CD4-positive, alpha-beta T cell treated with Interleukin-6 at 100 ng/mL for 8 hours (primary cell): ENCODE data around the gene CEBPB.

Source experiments
- DNase-seq: peaks from one replicate; pipeline ENCODE4 v3.0.0-alpha.2; 2020; ENCODE audit warnings: mixed read lengths, low spot score

The CEBPB gene

DNA sequence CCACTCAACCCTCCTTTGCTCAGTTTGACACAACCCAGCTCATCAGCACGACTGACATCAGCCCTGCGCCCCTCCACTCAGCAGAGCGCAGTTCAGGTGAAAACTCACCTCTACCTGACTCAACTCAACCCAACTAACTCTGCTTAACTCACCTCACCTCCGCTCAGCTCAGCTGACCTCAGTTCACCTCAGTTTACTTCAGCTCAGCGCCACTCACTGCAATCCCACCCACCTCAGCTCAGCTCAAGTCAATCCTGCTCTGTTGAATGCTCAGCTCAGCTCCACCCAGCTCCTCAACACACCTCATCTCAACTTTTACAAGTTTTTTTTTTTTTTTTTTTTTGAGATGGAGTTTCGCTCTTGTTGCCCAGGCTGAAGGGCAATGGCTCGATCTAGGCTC, 39.6 kb downstream of the CEBPB start:
- no peak for DNase-seq

DNA sequence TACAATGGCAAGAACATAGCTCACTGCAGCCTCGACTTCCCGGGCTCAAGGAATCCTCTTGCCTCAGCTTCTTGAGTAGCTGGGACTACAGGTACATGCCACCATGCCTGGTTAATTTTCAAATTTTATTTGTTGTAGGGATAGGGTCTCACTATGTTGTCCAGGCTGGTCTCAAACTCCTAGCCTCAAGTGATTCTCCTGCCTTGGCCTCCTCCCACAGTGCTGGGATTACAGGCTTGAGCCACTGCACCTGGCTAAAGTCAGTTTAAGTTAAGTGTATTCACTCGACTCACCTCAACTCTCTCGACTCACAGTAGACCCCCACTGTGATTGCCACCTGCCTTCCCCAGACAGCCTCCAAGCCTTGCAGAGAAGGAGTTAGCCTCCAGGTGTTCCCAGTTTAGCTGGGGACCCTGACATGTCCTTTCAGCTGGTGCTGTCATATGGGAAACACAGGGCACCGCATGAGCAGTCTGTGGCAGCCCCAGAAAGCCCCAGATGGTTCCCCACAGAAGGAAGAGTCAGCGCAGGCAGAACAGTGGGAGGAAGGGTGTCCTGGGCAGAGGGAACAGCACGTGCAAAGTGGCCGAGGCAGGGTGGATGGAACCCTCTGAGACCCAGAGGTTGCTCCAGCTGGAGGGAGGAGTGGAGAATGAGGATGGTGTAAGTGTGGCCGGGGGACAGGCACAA, 40.4 kb downstream of the CEBPB start:
- DNase-seq, result no peak

DNA sequence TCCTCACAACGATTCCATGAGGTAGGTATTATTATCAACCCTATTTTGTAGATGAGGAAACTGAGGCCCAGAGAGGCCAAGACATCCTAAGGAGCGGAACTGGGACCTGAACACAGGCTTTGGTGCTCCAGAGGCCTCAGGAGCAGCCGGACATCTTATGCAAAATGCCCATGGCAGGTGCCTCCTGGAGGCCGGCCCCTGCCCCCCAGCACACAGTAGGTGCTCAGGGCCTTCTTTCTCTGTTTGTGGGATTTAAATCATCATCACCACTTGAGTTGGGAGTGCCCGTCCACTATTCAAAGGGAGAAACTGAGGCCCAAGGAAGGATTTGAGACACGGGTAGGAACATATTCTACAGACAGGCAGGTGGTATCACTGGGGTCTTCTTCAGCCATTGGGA, 41.2 kb downstream of the CEBPB start:
- no peak for DNase-seq

- no peak for DNase-seq
These were observed 42.2 kb downstream of the CEBPB start for GRCh38 chr20:50232651-50233324.

GRCh38 chr20:50233325-50234212, 42.9 kb downstream of the CEBPB start:
- no peak for DNase-seq

GRCh38 chr20:50234288-50234687, 43.7 kb downstream of the CEBPB start:
- DNase-seq, result no peak

DNA sequence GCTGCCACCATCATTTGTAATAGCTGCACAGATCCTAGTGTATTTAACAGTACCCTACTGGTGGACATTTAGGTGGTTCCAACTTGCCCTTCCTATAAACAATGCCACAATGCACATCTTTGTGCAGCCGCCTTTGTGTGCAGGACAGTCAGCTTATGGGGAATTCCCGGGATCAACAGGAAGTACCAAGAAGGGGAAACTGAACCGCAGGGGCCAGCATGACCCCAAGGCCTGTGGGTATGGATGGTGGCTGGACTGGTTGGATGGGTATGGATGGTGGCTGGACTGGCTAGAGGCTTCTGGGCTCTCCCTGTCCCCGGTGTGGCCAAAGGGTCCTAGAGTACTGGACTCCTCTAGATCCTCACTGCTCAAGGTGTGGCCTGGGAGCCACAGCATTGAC, 46.7 kb downstream of the CEBPB start:
- DNase-seq, result no peak

DNA sequence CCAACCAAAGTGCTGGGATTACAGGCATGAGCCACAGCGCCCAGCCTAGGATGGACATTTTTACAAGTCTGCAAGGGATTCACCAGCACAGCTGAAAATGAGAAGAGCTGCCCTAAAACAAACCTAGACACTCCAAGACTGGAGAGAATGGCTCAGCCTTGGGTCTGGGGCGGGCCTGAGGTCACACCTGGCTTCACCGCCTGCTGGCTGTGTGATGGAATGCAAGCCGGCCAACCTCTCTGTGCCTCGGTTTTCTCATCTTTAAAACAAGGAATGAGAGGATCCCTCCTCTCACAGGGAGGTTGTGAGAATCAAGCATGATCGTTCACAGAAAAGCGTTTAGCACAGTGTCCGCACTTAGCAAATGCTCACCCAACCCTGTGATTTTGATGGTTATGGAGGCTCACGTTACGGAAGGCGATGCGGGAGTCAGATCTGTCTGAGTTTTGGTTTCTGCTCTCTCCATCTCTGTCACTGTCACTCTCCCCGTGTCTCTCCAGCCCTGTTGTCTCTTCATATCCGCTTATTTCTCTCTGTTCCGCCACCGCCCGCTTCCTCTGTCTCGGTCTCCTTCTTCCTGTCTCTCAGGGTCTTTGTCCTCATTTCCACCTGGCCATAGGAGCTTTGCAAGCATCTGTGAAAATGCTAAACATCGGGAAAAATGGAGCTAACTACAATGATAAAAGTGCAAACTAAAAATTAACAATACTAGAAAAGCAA, 47.6 kb downstream of the CEBPB start:
- no peak for DNase-seq

DNA sequence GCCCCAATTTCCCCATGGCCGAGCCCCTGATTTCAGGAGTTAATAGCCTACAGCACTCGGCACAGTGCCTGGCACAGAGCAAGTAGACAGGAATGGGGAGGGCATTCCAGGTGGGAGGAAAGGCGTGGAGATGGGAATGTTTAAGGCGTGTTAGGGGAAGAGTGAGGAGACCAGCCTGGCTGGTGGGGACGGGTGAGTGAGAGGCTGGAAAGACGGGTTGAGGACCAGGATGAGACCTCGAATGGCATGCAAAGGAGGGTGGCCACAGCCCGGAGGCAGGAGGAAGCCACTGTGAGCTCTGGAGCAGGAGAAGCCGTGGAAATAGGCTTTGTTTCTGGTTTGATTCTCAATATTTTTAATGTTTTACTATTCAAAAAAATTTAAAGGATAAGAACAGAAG, 49.5 kb downstream of the CEBPB start:
- no peak for DNase-seq

- DNase-seq, result no peak
These were observed 51.5 kb downstream of the CEBPB start for GRCh38 chr20:50242178-50242514.
